Activated B cell treated with CpG ODN at 0.5 μM for 24 hours (primary cell): ENCODE measurements around the gene SGSH. TPM values are rescaled to one million over a fixed set of nuclear protein-coding genes. Genes with fewer than 3 reads are reported as not detected.

Experiments used
- ATAC-seq: fragments of 200-7000 bp; cut with Tn5 transposase; one replicate; pipeline ENCODE4 v1.10.0; 2021; ENCODE audit warnings: low read depth, mild to moderate bottlenecking, moderate library complexity
- CTCF ChIA-PET: fragments of 350-600 bp; sonication (Branson Sonifier 250); formaldehyde crosslinking; loops from one replicate; lab custom pipeline; 2021; ENCODE audit warnings: antibody characterized with exemption; lab: Charles Lee
- POLR2A ChIA-PET: fragments of 350-600 bp; sonication (Branson Sonifier 250); formaldehyde crosslinking; loops from one replicate; lab custom pipeline; 2021; ENCODE audit warnings: antibody characterized with exemption; lab: Charles Lee
- DNase-seq: peaks from one replicate; pipeline ENCODE4 v3.0.0; 2022
- H3K27ac Mint-ChIP-seq: one replicate; pipeline ENCODE4 v1.8.0; 2020; ENCODE audit warnings: mixed read lengths
- H3K27me3 Mint-ChIP-seq: one replicate; pipeline ENCODE4 v1.8.0; 2021; ENCODE audit warnings: mixed read lengths
- H3K36me3 Mint-ChIP-seq: one replicate; pipeline ENCODE4 v1.8.0; 2021; ENCODE audit warnings: low read depth, mixed read lengths
- H3K4me1 Mint-ChIP-seq: one replicate; pipeline ENCODE4 v1.8.0; 2021; ENCODE audit warnings: mixed read lengths
- H3K4me3 Mint-ChIP-seq: one replicate; pipeline ENCODE4 v1.8.0; 2020; ENCODE audit warnings: mild to moderate bottlenecking, mixed read lengths
- H3K9me3 Mint-ChIP-seq: one replicate; pipeline ENCODE4 v1.8.0; 2020; ENCODE audit warnings: mixed read lengths
- intact Hi-C: fragments of 100-400 bp; cut with micrococcal nuclease; formaldehyde crosslinking; loops from one replicate; pipeline ENCODE4 v1.15.1; 2024
- total RNA-seq: library from RNA; stranded (reverse); gene quantifications from 2 replicates; pipeline ENCODE4 v1.2.3, GENCODE V29; 2022
- TF ChIP-seq, protein P1 (sequence below): fragments of 200-600 bp; IDR thresholded peaks from one replicate; pipeline ENCODE4 v1.8.0; 2022; ENCODE audit warnings: antibody characterized with exemption, mild to moderate bottlenecking

Gene SGSH
- total RNA-seq, 1 donor from 2014 or later, result 41.3 TPM

DNA sequence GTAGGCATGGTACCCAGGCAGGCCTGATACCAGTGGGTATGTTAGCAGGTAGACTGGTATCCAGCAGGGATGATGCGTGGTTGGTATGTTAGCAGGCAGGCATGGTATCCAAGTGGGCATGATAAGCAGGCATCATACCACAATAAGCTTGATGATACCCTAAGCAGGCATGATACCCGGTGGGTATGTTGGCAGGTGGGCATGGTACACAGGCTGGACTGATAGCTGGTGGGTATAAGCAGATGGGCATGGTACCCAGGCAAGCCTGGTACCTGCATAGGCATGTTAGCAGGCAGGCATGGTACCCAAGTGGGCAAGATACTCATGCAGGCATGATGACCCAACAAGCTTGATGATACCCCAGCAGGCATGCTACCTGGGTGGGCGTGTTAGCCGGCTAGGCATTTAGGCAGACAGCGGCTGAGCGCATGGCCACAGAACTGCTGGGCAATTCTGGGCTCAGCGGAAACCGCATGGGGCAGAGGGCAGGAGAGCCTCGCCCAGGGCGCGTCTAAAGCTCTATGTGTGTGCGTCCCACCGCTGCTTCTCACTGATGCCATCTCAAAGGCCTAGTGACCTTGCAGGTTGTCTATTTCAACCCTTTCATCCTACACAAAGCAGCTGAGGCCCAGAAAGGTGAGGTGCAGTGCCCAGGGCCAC lies 2.3 kb downstream of the SGSH start:
- ChIA-PET CTCF (interaction anchor here (2.8 kb wide), 1 partner anchor 22 kb away, joined by 10 read pairs; no protein-coding TSS in a partner anchor), POLR2A (interaction anchor here (0.6 to 2.0 kb wide), 3 partner anchors 41 to 60 kb away, joined by 3 to 17 read pairs (median 9); no protein-coding TSS in a partner anchor)
- no peak overlapping the region for H3K27ac Mint-ChIP-seq
- intact Hi-C loops, result loop anchor here (2.0 kb wide), 1 partner anchor 35 kb away; no protein-coding TSS in a partner anchor
- H3K4me1 Mint-ChIP-seq, result peaks cover 26% of the 10 kb centered on the region
- peaks cover 34% of the 10 kb centered on the region for H3K36me3 Mint-ChIP-seq
- ATAC-seq (no peak), DNase-seq (no peak)
- H3K27me3 Mint-ChIP-seq, result no peaks in the 10 kb centered on the region
- H3K9me3 Mint-ChIP-seq, result no peaks in the 10 kb centered on the region
- TF ChIP-seq, protein P1, sequence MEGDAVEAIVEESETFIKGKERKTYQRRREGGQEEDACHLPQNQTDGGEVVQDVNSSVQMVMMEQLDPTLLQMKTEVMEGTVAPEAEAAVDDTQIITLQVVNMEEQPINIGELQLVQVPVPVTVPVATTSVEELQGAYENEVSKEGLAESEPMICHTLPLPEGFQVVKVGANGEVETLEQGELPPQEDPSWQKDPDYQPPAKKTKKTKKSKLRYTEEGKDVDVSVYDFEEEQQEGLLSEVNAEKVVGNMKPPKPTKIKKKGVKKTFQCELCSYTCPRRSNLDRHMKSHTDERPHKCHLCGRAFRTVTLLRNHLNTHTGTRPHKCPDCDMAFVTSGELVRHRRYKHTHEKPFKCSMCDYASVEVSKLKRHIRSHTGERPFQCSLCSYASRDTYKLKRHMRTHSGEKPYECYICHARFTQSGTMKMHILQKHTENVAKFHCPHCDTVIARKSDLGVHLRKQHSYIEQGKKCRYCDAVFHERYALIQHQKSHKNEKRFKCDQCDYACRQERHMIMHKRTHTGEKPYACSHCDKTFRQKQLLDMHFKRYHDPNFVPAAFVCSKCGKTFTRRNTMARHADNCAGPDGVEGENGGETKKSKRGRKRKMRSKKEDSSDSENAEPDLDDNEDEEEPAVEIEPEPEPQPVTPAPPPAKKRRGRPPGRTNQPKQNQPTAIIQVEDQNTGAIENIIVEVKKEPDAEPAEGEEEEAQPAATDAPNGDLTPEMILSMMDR, result no peak
- H3K4me3 Mint-ChIP-seq, result no peak overlapping the region

DNA sequence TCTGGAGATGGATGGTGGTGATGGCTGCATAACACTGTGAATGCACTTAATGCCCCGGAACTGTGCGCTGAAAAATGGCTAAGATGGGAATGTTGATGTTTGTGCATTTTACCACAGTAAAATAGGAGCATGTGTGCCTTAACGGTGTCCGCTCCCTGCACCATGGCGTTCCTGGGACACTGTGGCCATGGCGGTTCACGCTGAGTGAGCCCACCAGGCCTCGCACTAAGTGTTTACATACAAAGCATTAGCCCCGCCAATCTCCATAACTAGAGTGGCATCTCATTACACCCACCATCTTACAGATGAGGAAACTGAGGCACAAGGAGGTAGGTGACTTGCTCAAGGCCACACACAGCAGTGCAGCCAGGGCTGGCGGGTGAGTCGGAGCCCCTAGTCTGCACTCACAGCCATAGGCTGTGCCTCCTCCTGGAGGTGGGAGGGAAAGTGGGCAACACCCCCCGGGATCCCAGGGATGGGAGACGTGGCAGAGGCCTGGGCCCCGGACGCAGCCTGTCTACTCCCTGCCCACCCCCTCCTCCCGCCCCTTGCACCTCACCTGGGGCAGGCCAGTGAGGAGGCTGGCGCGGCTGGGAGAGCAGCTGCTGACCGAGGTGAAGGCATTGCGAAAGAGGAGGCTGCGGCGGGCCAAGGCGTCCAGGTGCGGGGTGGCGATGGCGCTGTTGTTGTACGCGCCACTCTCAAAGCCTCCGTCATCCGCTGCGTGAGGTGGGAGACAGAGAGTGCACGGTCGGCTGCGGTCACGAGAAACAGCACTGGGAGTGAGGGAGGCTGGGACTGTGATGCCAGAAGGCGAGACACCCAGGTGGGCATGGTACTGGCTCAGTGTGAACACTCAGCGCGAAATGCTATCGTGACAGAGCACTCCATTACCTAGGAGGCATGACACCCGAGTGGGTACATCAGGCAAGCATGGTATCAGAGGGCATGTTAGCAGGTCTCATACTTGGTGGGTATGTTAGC lies 3.4 kb downstream of the SGSH start:
- no peaks in the 10 kb centered on the region for H3K27me3 Mint-ChIP-seq
- intact Hi-C loops, result no loop called here
- peaks cover 26% of the 10 kb centered on the region for H3K4me1 Mint-ChIP-seq
- H3K36me3 Mint-ChIP-seq, result peaks cover 38% of the 10 kb centered on the region
- DNase-seq (no peak), ATAC-seq (no peak)
- CTCF ChIA-PET, result no interaction called here
- H3K4me3 Mint-ChIP-seq, result no peak overlapping the region
- H3K9me3 Mint-ChIP-seq, result no peaks in the 10 kb centered on the region
- TF ChIP-seq, protein P1, result no peak
- POLR2A ChIA-PET, result no interaction called here
- H3K27ac Mint-ChIP-seq, result no peak overlapping the region

DNA sequence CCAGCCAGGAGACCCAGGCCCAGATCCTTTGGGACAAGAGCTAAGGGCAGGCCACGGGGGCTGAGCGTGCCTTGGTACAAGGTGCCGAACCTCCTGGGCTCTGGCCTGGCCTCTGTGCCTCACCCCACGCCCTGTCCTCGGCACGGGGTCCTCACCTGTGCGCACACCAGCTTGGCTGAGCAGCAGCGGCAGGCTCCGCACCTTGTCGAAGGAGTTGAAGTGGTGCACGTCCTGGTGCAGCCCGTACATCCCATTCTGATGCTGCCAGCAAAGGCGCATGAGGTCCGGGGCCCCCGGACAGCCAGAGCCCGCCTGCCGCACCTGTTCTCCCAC lies 5.3 kb downstream of the SGSH start:
- H3K27me3 Mint-ChIP-seq, result no peaks in the 10 kb centered on the region
- POLR2A ChIA-PET, result no interaction called here
- CTCF ChIA-PET, result no interaction called here
- H3K27ac Mint-ChIP-seq, result no peak overlapping the region
- no peaks in the 10 kb centered on the region for H3K9me3 Mint-ChIP-seq
- intact Hi-C loops, result no loop called here
- H3K4me3 Mint-ChIP-seq, result no peak overlapping the region
- H3K36me3 Mint-ChIP-seq, result peaks cover 51% of the 10 kb centered on the region
- DNase-seq (no peak), ATAC-seq (no peak)
- TF ChIP-seq, protein P1, result no peak
- H3K4me1 Mint-ChIP-seq, result peaks cover 23% of the 10 kb centered on the region

DNA sequence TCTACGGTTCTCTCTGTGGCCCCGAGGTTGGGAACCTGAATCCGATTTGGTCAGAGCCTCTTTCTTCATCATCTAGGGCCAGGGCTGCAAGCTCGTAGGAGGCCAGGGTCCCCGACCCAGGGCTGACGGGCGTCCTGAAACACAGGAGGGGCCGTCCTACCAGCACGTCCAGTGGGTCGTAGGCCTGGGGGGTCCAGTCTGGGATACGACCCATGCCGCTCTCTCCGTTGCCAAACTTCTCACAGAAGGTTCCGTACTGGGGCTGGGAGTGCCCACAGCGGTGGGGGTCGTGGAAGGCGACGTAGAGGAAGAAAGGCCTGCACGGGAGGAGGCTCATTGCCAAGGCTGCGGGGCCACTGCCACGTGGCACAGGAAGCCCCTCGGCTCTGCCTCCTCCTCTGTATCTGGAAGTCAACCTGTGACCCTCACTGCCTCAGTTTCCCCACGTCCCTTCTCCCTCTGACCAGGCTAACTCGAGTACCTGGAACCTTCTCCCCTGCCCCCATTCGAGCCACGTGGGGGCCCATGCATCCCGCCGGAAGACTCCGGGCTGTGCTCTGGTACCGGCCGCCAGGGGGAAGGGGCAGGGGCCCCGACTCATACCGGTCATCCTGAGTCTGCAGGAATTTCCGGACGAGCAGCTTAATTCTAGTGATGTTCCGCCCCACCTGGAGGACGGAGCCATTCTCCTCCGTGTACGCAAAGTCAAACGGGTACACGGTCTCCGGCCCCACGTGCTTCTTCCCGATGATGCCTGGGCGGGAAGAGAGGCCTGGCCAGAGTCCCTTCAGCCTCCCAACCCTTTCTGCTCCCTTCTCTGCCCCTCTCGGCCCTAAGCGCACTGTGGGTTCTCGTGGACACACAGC lies 5.9 kb downstream of the SGSH start:
- intact Hi-C loops, result no loop called here
- ChIA-PET CTCF (no interaction called here), POLR2A (no interaction called here)
- no peak overlapping the region for H3K4me3 Mint-ChIP-seq
- no peaks in the 10 kb centered on the region for H3K27me3 Mint-ChIP-seq
- H3K4me1 Mint-ChIP-seq, result peaks cover 17% of the 10 kb centered on the region
- peaks cover 53% of the 10 kb centered on the region for H3K36me3 Mint-ChIP-seq
- no peak for ATAC-seq
- TF ChIP-seq, protein P1, result no peak
- no peak overlapping the region for H3K27ac Mint-ChIP-seq
- no peaks in the 10 kb centered on the region for H3K9me3 Mint-ChIP-seq
- DNase-seq, result no peak
